Frontal cortex (tissue), 4 donors: ENCODE data around the gene AGPAT3. TPM values are rescaled to one million over a fixed set of nuclear protein-coding genes. Genes with fewer than 3 reads are reported as not detected.

Source experiments
- DNase-seq, 2 donors: peaks; one replicate each; pipeline ENCODE4 v3.0.0; 2012; ENCODE audit warnings: low spot score in 2 of 2
- FAIRE-seq: peaks from 2 replicates; lab custom pipeline; 2012; peaks lifted over from hg19 to GRCh38; lab: Jason Lieb, UNC
- total RNA-seq: library from RNA; depleted of rRNA; stranded (reverse); fragments of >200 nt; gene quantifications from one replicate; pipeline ENCODE4 v1.2.3, GENCODE V29; 2014
- donor health status: control.
- donor health status: control.
- donor health status: control.

The AGPAT3 gene
- total RNA-seq, 1 donor from 2014 or later, result 26.1 TPM

DNA sequence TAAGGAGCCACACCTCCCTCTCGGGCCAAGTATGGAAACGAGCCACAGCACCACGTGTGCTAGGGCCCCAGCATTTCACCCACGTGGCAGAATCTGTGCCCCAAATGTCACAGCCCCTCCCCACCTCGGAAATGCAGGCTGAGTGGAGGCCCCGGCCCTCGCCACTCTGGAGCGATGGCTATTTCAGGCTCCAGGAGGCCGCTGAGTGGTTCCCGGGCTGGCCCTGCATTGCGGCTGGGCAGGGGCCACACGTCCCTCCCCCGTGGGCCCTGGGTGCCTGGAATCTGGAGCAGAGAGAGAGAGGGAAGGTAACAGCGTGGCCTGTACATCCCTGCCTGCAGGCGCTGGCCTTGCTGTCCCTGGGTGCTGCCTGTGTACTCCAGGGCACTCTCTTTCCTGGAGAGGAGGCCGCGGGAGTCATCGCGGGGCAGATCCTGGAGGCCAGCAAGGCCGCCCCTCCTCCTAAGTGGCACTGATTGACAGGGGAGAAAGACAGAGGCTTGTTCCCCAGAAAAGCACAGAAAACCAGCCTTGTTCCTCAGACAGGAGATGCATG lies 79.1 kb downstream of the AGPAT3 start:
- DNase-seq, result no peak
- FAIRE-seq, result no peak

DNA sequence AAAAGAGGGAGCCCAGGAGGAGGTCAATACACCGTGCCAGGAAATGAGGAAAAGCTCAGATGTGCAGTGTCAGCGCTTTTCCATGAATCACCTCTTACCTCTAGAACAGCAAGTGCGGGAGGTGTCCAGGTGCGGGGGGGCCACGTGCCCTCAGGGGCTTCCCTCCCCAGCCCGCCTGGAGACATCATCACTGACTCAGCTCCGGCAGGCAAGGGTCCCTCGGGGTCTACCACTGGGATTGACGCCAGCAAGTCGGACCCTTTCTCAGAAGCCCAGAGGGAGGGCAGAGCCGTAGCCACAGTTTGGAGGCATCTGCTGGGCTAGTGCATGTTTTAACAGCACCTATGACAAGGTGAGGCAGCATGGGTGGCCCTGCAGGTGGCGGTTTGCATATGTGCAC lies 79.7 kb downstream of the AGPAT3 start:
- FAIRE-seq, result no peak
- DNase-seq, result no peak

DNA sequence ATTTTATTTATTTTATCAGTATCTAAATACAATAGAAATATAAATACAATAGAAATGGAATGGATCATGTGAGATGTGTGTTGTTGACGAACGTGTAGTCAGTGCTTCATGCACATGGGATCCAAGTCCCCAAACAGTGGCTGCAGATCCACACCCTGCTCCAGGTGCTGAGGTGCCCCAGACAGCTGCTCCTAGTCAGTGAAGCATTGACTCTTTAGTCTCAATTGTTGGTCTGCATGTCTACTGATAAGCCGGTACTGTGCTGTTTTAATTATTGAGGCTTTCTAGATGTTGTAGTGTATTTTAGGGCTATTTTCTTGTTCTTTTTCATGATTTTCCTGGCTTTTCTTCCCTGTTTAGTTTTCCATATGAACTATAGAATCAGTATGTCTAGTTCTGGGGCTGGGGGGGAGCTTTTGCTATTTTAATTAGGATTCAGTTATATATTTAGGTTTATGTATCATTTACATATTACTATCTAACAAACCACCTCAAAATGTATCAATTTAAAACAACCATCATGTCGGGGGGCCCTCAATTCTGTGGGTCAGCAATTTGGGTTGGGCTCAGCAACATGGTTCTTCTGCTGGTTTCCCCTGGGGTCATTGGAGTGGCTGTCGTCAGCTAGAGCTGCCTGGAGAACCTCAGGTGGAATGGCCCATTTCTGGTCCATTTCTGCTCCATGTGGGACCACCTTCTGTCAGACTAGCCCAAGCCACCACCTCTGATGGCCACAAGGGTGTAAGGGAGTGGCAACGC lies 83.9 kb downstream of the AGPAT3 start:
- DNase-seq (no peak), FAIRE-seq (no peak)

DNA sequence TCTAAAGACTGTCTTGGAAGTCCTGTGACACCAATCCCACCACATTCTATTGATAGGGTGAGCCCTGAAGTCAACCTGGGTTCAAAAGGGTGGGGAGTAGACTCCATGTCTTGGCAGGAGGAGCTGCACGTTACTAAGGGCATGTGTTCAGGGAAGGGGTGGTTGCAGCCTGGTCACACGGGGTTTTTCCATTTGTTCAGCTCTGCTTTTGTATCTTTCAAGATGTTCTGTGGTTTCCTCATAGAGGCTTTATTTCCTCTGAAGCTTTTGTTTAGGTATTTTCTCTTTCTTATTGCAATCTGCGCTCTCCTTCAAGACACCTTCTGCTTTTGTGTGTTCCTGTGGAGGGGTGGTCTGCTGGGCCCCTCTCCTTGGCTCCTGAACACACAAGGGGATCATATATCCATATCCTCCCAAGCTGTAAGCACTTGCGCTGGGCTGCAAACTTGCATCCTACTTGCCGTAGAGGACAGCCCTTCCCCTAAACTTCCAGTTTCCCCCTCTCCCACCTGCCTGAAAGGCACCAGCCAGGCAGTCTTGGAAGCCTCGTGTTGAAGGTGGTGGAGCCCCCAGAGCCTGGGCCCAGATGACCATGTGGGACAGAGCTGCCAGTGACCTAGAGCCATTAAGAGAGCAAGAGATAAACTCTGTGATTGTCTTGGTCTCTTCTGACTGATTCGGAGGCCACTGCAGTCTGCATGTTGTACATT lies 84.6 kb downstream of the AGPAT3 start:
- no peak for FAIRE-seq
- no peak for DNase-seq

DNA sequence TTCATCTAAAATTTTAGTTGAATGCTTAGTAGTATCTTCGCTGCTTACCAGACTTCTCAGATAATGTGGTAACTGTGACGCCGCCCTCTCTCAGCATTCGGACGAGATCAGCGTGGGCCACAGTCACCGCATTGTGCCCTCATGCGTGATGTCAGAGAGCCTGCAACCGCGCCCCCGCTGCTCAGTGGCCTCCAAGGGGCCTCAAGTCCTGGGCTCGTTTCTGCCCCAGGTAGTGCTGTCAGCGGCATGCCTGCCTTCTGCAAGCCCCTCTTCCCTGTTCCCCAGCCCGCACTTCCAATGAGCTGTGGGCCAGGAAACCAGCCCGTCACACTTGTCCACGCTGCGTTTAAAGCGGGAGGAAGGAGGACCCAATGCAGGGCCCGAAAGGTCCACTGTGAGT lies 85.5 kb downstream of the AGPAT3 start:
- DNase-seq (no peak), FAIRE-seq (no peak)

DNA sequence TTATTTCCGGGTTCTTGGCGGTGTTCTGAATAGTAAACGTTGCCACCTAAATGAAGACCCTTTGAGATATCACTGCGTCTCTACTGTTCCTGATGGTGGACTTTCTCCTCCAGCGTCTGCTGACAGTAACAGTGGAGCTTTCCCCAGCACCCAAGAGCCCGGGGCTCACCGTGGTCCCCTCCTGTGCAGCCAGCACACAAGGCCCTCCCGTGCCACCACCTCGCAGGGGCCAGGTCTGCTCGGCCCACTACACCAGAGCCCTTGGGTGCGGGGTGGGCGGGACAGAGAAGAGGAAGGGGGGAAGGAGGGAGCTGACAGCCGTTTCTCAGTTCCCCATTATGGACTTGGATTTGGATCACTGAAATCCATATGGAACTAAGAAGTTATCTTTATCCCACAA lies 85.9 kb downstream of the AGPAT3 start:
- DNase-seq, result no peak
- no peak for FAIRE-seq

DNA sequence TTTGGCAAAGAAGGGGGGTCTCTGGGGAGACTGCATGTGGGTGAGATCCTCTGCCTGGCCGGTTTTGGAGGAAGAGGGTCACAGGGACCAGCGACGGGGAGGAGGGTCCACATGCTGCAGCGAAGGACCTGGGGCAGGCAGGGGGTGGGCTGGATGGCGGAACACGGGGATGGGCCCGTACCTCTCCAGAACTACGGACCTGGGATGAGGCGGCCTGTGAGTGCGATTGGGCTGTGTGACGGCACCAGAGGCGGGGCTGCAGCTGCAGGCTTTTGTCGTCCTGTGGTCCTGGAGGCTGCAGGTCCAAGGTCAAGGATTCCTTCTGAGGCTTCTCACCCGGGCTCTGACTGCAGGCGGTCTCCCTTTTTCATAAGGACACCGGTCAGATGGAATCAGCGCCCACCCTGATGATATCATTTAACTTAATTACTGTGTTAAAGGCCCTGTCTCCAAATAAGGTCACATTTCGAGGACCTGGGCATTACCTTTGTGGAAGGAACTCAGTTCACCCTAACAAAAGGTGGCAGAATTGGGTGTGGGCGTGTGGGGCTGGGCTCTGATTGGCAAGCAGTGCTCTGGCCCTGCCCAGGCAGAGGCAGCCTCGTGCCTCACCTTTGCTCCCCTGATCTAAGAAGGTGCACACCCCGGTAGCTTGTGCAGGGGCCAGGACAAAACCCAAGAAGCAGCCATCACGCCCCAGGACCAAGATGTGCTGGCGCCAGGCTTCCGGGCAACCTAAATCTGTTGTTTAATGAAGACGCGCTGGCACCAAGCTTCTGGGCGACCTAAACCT lies 87.1 kb downstream of the AGPAT3 start:
- FAIRE-seq (no peak), DNase-seq (no peak)

DNA sequence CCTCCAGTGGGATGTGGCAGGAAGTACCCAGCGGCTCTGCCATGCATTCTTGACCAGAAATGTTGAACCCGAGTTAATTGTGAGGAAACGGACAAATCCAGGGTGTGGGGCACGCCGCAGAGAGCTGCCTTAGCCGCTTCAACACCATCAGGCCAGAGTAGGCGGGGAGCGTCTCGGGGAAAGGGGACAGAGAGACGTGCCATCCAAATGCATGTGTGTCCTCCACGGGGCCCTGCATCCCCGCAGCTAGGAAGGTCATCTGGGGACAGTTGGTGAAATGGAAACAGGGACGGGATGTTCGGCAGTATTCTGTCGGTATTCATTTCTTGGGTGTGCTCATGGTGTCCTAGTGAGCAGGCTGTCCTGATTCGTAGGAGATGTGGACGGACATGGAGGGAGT lies 88.0 kb downstream of the AGPAT3 start:
- DNase-seq (no peak), FAIRE-seq (no peak)

DNA sequence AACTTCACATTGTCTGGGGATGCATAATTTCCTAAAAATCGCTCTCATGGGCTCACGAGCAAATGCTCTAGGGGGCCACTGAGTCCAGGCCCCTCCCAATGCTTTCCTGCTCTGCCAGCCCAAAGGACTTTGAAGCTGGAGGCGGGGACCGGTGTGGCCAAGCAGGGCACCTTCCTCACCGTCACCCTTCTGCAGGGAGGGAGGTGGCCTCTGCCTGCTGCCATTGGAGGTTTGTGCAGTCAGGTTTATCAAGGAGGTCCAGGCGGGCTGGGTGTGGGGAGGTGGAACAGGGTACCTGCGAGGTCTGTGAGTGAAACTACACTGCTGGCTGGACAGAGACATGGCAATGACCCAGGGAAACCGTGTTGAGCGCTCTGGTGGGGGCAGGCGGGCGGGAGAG lies 89.0 kb downstream of the AGPAT3 start:
- DNase-seq, result no peak
- no peak for FAIRE-seq

DNA sequence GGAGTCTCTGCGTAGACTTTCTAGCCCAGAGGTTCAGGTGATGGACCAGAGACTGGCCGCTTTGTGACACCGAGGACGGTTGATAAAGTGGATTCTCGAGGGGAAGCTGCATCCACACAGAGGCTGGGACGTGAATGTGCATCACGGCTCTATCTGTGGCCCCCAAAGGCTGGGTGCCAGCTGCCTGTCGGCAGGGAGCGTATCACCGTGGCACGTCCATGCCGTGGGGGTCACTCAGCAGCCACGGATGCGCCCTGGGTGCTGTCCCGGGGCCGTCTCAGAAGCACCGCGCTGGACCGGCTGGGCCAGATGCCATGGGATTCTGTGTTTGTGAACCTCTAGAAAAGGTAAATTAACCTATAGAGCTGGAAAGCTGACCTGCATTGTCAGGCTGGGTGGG lies 89.9 kb downstream of the AGPAT3 start:
- no peak for DNase-seq
- FAIRE-seq, result no peak

DNA sequence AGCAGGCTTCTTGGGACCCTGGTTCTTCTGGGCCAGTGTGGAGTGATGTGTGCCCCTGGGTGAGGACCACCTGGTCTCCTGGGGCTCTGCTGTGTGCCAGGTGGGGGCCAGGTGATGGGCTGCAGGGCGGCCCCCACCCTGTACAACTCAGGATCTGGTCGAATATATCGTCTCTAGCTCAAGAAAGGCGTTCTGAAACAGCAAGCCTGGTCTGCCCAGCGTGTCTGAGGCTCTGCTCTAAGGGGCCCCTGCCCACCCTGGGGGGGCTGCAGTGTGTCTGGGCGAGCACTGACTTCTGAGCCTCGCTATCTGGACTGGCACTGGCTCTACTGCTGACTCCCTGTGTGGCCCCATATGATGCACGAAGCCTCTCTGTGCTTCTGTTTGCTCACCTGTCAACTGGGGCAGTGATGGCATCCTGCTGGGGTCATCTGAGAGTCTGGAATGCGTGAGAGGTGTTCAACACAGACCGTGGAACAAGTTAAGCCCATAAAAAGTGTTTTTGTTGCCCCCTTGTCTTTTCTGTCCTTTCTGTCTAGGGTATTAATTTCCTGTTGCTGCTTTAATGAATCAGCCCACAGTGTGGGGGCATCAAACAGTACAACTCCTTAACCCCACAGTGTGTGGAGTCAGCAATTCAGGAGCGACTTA lies 91.1 kb downstream of the AGPAT3 start:
- no peak for DNase-seq
- no peak for FAIRE-seq

DNA sequence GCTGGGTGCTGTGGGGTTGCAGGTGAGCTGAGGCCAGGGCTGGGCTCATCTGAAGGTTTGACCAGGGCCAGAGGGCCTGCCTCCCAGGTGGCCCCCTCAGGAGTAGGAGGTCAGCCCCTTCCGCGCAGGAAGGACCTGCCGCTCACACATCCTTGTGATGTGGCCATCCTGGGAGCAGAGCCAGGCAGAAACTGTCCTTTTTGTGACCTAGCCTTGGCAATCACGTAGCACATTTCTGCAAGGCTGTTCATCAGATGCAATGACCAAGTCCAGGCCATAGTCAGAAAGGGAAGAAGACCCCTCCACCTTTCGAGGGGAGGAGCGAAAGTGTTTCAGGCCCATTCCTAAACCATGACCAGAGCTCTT lies 91.6 kb downstream of the AGPAT3 start:
- FAIRE-seq (no peak), DNase-seq (no peak)

DNA sequence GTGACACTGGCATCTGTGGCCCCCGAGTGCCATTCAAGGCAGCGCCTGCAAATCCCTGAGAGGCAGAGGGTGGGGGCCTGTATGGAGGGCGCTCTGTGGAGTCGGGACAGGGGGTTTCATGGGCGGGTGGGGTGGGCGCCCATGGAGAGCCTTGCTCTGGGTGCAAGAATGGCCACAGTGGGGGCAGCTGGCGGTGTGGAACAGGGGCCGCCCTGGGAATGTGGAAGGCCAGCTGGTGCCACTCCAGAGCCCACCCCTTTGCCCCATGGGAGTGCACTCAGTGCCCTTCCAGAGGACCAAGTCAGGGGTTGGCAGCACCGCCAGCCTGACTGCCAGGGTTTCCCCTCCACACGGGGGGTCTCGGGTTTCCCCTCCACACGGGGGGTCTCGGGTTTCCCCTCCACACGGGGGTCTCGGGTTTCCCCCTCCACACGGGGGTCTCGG lies 92.1 kb downstream of the AGPAT3 start:
- DNase-seq (no peak), FAIRE-seq (no peak)

DNA sequence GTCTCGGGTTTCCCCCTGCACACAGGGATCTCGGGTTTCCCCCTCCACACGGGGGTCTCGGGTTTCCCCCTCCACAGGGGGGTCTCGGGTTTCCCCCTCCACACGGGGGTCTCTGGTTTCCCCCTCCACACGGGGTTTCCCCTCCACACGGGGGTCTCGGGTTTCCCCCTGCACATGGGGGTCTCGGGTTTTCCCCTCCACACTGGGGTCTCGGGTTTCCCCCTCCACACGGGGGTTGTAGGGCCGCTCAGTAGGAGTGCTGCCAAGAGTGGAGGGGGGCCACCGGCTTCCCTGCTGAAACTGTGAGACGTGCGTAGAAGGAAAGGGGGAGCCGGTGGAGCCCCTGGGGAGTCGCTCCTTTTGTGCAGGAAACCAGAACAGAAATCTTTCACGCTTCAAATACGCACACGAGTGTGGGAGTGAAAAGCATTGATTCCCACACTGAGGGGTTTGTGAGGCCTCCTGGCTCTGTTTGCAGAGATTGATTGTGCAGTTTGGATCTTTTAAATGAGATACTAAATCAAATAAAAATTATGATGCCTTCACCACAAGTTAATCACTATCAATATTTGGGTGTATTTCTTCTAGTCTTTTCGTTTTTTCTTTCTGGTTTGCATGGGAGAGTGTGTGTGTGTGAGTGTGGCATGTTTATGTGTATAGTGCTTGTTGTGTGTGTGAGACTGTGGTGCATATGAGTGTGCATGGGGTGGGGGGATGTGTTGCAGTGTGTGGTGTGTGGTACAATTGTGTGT lies 92.8 kb downstream of the AGPAT3 start:
- DNase-seq (no peak), FAIRE-seq (no peak)

DNA sequence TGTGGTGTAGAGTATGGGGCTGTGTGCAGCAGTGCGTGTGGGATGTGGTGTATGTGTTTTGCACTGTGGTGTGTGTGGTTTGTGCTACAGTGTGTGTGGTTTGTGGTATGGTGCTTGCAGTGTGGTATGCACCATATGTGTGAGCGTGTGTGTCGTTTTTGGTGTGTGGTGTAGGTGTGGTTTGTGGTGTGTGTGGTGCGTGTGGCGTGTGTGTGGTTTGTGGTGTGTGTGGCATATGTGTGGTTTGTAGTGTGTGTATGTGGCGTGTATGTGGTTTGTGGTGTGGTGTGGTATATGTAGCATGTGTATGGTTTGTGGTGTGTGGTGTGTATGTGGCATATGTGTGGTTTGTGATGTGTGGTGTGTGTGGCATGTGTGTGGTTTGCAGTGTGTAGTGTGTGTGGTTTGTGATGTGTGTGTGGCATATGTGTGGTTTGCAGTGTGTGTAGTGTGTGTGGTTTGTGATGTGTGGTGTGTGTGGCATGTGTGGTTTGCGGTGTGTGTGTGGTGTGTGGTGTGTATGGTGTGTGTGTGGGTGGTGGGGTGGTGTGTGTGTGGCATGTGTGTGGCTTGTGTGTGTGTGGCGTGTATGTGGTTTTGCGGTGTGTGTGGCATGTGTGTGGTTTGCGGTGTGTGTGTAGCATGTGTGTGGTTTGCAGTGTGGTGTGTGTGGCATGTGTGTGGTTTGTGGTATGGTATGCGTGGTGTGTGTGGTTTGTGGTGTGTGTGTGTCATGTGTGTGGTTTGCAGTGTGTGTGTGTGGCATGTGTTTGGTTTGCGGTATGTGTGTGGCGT lies 93.5 kb downstream of the AGPAT3 start:
- FAIRE-seq, result no peak

DNA sequence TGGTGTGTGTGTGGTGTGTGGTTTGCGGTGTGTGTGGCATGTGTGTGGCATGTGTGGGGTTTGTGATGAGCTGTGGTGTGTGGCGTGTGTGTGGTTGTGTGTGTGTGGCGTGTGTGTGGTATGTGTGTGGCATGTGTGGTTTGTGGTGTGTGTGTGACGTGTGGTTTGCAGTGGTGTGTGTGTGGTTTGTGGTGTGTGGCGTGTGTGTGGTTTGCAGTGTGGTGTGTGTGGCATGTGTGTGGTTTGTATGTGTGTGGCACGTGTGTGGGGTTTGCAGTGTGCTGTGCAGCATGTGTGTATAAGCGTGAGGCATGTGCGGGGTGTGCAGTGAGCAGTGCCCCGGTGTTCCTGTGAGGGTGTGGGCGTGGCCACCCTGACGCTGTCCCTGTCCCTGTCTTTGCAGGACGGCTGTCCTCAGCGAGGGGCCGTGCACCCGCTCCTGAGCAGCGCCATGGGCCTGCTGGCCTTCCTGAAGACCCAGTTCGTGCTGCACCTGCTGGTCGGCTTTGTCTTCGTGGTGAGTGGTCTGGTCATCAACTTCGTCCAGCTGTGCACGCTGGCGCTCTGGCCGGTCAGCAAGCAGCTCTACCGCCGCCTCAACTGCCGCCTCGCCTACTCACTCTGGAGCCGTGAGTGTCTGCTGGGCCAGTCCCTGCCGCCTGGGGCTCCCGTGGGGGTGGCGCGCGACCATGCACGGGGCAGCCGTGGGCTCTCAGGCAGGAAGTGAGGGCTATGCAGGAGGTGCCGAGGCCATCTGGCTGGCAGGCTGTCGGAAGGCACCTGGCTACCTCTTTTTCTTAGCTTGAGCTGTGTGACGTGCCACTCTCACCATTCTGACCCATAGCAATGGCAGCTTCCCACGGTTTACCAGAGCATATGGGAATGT lies 94.5 kb downstream of the AGPAT3 start:
- FAIRE-seq, result no peak
- DNase-seq, result no peak

More for the DNA sequence above, 93.5 kb downstream of the AGPAT3 start:
- no peak for DNase-seq

DNA sequence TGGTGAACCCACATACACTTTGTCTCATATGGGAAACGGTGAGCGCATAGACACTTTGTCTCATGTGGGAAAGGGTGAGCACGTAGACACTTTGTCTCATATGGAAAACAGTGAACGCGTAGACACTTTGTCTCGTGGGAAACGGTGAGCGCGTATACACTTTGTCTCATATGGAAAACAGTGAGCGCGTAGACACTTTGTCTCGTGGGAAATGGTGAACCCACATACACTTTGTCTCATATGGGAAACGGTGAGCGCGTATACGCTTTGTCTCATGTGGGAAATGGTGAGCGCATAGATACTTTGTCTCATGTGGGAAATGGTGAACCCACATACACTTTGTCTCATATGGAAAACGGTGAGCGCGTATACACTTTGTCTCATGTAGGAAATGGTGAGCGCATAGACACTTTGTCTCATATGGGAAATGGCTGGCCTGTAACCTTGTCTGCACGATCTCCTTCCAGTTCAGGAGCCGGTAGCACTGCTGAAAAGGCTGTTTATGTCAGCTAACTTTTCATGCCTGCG lies 96.4 kb downstream of the AGPAT3 start:
- no peak for FAIRE-seq

More for the DNA sequence above, 96.4 kb downstream of the AGPAT3 start:
- DNase-seq, result no peak
